ENCODE measurements around the gene NDUFAF3.

GRCh38 chr3:49021213-49021812 lies 608 bp upstream of the NDUFAF3 start:
- TF ChIP-seq CTCF (IDR thresholded peaks at IDR 0.05) (no peak), POLR2A (IDR thresholded peaks at IDR 0.05) (peak; percentile 92 to 100)

All from thyroid gland (tissue), 4 donors.